Loucy (cell line): ENCODE results near the gene GNGT1.

Source experiments
- CTCF ChIP-seq: fragments of 200-600 bp; sonication (generic); conservative IDR thresholded peaks from 2 replicates; pipeline ENCODE4 v1.5.1; 2014; ENCODE audit warnings: mild to moderate bottlenecking, antibody characterized with exemption, low read length
- EZH2phosphoT487 ChIP-seq: fragments of 200-600 bp; IDR thresholded peaks from 2 replicates; pipeline ENCODE4 v1.6.1; 2018; ENCODE audit warnings: antibody characterized with exemption, mild to moderate bottlenecking, moderate library complexity, borderline replicate concordance

- TF ChIP-seq CTCF (no peak), EZH2phosphoT487 (no peak)
Observed at GRCh38 chr7:93895859-93896600, 10.3 kb upstream of the GNGT1 start.
